IMR-90 (cell line): ENCODE data around the gene PPP1R13L. TPM values are rescaled to one million over a fixed set of nuclear protein-coding genes. Genes with fewer than 3 reads are reported as not detected.

Experiments used
- ATAC-seq: fragments of 200-7000 bp; cut with Tn5 transposase; 2 replicates; pipeline ENCODE4 v1.9.1; 2020; ENCODE audit warnings: low read depth, mild to moderate bottlenecking, moderate library complexity
- BruUV-seq: library from RNA; stranded (reverse); fragments of 400-500 nt; replicated peaks from 2 replicates; lab custom pipeline; 2021; lab: Mats Ljungman, UMichigan
- CTCF ChIA-PET: fragments of 300-600 bp; formaldehyde crosslinking; extraction: SDS; loops from one replicate; lab custom pipeline; 2021; ENCODE audit warnings: antibody characterized with exemption; lab: Yijun Ruan, JAX
- POLR2A ChIA-PET: fragments of 300-600 bp; sonication (Branson Sonifier 250); formaldehyde crosslinking; loops from one replicate; lab custom pipeline; 2022; ENCODE audit warnings: antibody characterized with exemption; ENCODE audit not compliant: unreplicated experiment; lab: Charles Lee
- DNase-seq: peaks from one replicate; pipeline ENCODE4 v3.0.0; 2013
- H2AFZ ChIP-seq: replicated peaks from 2 replicates; pipeline ENCODE3; 2013; ENCODE audit warnings: low read length, mild to moderate bottlenecking; ENCODE audit not compliant: poor library complexity
- H2AK5ac ChIP-seq: 2 replicates; pipeline ENCODE4 v1.6.1; 2013; ENCODE audit warnings: low read depth, low read length, inconsistent platforms
- H2AK9ac ChIP-seq: replicated peaks from 2 replicates; pipeline ENCODE3; 2013; ENCODE audit warnings: mild to moderate bottlenecking, low read depth, low read length, moderate library complexity; ENCODE audit not compliant: poor library complexity
- H2BK120ac ChIP-seq: 2 replicates; pipeline ENCODE4 v1.6.1; 2013; ENCODE audit warnings: low read depth, low read length, inconsistent platforms
- H2BK15ac ChIP-seq: 3 replicates; pipeline ENCODE4 v1.6.1; 2013; ENCODE audit warnings: low read depth, low read length, inconsistent platforms
- H2BK20ac ChIP-seq: 2 replicates; pipeline ENCODE4 v1.6.1; 2013; ENCODE audit warnings: low read depth, mild to moderate bottlenecking, inconsistent platforms, low read length, moderate library complexity
- H2BK5ac ChIP-seq: 2 replicates; pipeline ENCODE4 v1.6.1; 2013; ENCODE audit warnings: mild to moderate bottlenecking, low read depth, low read length, inconsistent platforms; ENCODE audit not compliant: poor library complexity, severe bottlenecking
- H3K14ac ChIP-seq: replicated peaks from 2 replicates; pipeline ENCODE4 v1.6.1; 2013; ENCODE audit warnings: low read depth, low read length, inconsistent platforms
- H3K18ac ChIP-seq: 2 replicates; pipeline ENCODE4 v1.6.1; 2013; ENCODE audit warnings: low read depth, low read length, control low read depth
- H3K23ac ChIP-seq: 2 replicates; pipeline ENCODE4 v1.6.1; 2013; ENCODE audit warnings: low read depth, low read length, inconsistent platforms
- H3K27ac ChIP-seq: 2 replicates; pipeline ENCODE4 v1.5.1; 2013; ENCODE audit warnings: mild to moderate bottlenecking, control low read depth, low read length; ENCODE audit not compliant: insufficient read depth
- H3K27me3 ChIP-seq: 2 replicates; pipeline ENCODE4 v1.6.1; 2013; ENCODE audit warnings: low read length; ENCODE audit not compliant: control insufficient read depth, insufficient read depth
- H3K36me3 ChIP-seq: 2 replicates; pipeline ENCODE4 v1.6.1; 2013; ENCODE audit warnings: low read length, mixed read lengths; ENCODE audit not compliant: control insufficient read depth, insufficient read depth
- H3K4ac ChIP-seq: 2 replicates; pipeline ENCODE4 v1.6.1; 2013; ENCODE audit warnings: low read depth, low read length, inconsistent platforms
- H3K4me1 ChIP-seq: 2 replicates; pipeline ENCODE4 v1.6.1; 2013; ENCODE audit warnings: low read length, mixed read lengths; ENCODE audit not compliant: control insufficient read depth, insufficient read depth
- H3K4me2 ChIP-seq: 2 replicates; pipeline ENCODE4 v1.6.1; 2013; ENCODE audit warnings: low read depth, mild to moderate bottlenecking, control low read depth, low read length, moderate library complexity
- H3K4me3 ChIP-seq: 2 replicates; pipeline ENCODE4 v1.5.1; 2013; ENCODE audit warnings: low read depth, mild to moderate bottlenecking, control low read depth, low read length, moderate library complexity; ENCODE audit not compliant: insufficient read depth
- H3K56ac ChIP-seq: 2 replicates; pipeline ENCODE4 v1.6.1; 2013; ENCODE audit warnings: low read length, inconsistent platforms; ENCODE audit not compliant: insufficient read depth; ENCODE audit errors: extremely low read depth
- H3K79me1 ChIP-seq, 2 experiments: 2 replicates each; pipeline ENCODE4 v1.6.1; 2013; ENCODE audit warnings: low read length in 2 of 2, inconsistent platforms in 1 of 2, low read depth in 1 of 2
- H3K9ac ChIP-seq: 2 replicates; pipeline ENCODE4 v1.6.1; 2013; ENCODE audit warnings: low read depth, low read length, control low read depth
- H3K9me1 ChIP-seq: 2 replicates; pipeline ENCODE4 v1.6.1; 2013; ENCODE audit warnings: low read length, inconsistent platforms; ENCODE audit not compliant: insufficient read depth
- H3K9me3 ChIP-seq: 2 replicates; pipeline ENCODE4 v1.6.1; 2013; ENCODE audit warnings: low read length; ENCODE audit not compliant: control insufficient read depth, insufficient read depth
- H4K20me1 ChIP-seq: 2 replicates; pipeline ENCODE4 v1.6.1; 2013; ENCODE audit warnings: low read length, inconsistent platforms; ENCODE audit not compliant: insufficient read depth
- H4K5ac ChIP-seq: 2 replicates; pipeline ENCODE4 v1.6.1; 2013; ENCODE audit warnings: mild to moderate bottlenecking, low read depth, low read length, control low read depth
- H4K8ac ChIP-seq, 2 experiments: 2 replicates each; pipeline ENCODE4 v1.6.1; 2013; ENCODE audit warnings: low read depth in 2 of 2, low read length in 2 of 2, control low read depth in 1 of 2, inconsistent platforms in 1 of 2
- H4K91ac ChIP-seq: 2 replicates; pipeline ENCODE4 v1.6.1; 2013; ENCODE audit warnings: low read depth, low read length, inconsistent platforms; ENCODE audit not compliant: insufficient read depth
- BHLHE40 ChIP-seq: fragments of 150-350 bp; IDR thresholded peaks from 2 replicates; pipeline ENCODE4 v1.6.1; 2016; ENCODE audit warnings: mild to moderate bottlenecking, low read depth, low read length
- CEBPB ChIP-seq: IDR thresholded peaks from 2 replicates; pipeline ENCODE4 v1.6.1; 2012; ENCODE audit warnings: low read depth, low read length, improper control_type of control experiment
- CHD1 ChIP-seq: IDR thresholded peaks from 2 replicates; pipeline ENCODE4 v1.6.1; 2012; ENCODE audit warnings: low read depth, low read length, improper control_type of control experiment
- CTCF ChIP-seq: conservative IDR thresholded peaks from 2 replicates; pipeline ENCODE4 v1.5.1; 2012; ENCODE audit warnings: mild to moderate bottlenecking, low read depth, low read length, improper control_type of control experiment
- ELK1 ChIP-seq: fragments of 150-350 bp; IDR thresholded peaks from 2 replicates; pipeline ENCODE4 v1.6.1; 2016; ENCODE audit warnings: low read depth, mild to moderate bottlenecking, low read length, moderate library complexity, borderline replicate concordance
- FOS ChIP-seq: fragments of 150-350 bp; IDR thresholded peaks from 2 replicates; pipeline ENCODE4 v1.6.1; 2016; ENCODE audit warnings: low read depth, low read length
- MAFK ChIP-seq: IDR thresholded peaks from 2 replicates; pipeline ENCODE4 v1.6.1; 2012; ENCODE audit warnings: low read depth, low read length, improper control_type of control experiment
- MAZ ChIP-seq: IDR thresholded peaks from 2 replicates; pipeline ENCODE4 v1.6.1; 2012; ENCODE audit warnings: low read depth, mild to moderate bottlenecking, low read length, improper control_type of control experiment, moderate library complexity, borderline replicate concordance
- MXI1 ChIP-seq: IDR thresholded peaks from 2 replicates; pipeline ENCODE4 v1.6.1; 2012; ENCODE audit warnings: low read depth, mild to moderate bottlenecking, low read length, moderate library complexity, borderline replicate concordance
- NFE2L2 ChIP-seq: fragments of 150-350 bp; IDR thresholded peaks from 2 replicates; pipeline ENCODE4 v1.6.1; 2016; ENCODE audit warnings: low read depth, mild to moderate bottlenecking, low read length
- POLR2A ChIP-seq: IDR thresholded peaks from 2 replicates; pipeline ENCODE4 v1.6.1; 2012; ENCODE audit warnings: mild to moderate bottlenecking, low read depth, low read length
- RAD21 ChIP-seq: IDR thresholded peaks from 2 replicates; pipeline ENCODE4 v1.6.1; 2012; ENCODE audit warnings: low read length, improper control_type of control experiment
- RCOR1 ChIP-seq: IDR thresholded peaks from 2 replicates; pipeline ENCODE4 v1.6.1; 2012; ENCODE audit warnings: mild to moderate bottlenecking, low read length, improper control_type of control experiment; ENCODE audit not compliant: insufficient replicate concordance
- RFX5 ChIP-seq: IDR thresholded peaks from 2 replicates; pipeline ENCODE4 v1.8.0; 2012; ENCODE audit warnings: low read depth, mild to moderate bottlenecking, low read length, moderate library complexity
- SMC3 ChIP-seq: fragments of 150-350 bp; IDR thresholded peaks from 2 replicates; pipeline ENCODE4 v1.6.1; 2016; ENCODE audit warnings: low read depth, mild to moderate bottlenecking, antibody characterized with exemption, low read length, moderate library complexity
- USF2 ChIP-seq: fragments of 150-350 bp; IDR thresholded peaks from 2 replicates; pipeline ENCODE4 v1.6.1; 2017; ENCODE audit warnings: mild to moderate bottlenecking, antibody characterized with exemption, low read length, low read depth
- WGBS, 2 experiments: methylation state at CpG; one replicate each; pipeline versions ENCODE4 v1.1.5 to v1.1.7; 2013; ENCODE audit warnings: missing lambda C conversion rate in 2 of 2; ENCODE audit not compliant: insufficient read length in 1 of 2; ENCODE audit errors: extremely low coverage in 2 of 2; 5-methylcytosine and 5-hydroxymethylcytosine counted together
- dilution Hi-C: fragments of 300-500 bp; cut with HindIII; formaldehyde crosslinking; loops from one replicate; pipeline ENCODE4 v1.14.3; 2018; ENCODE audit warnings: low sequenced_read_pairs; ENCODE audit not compliant: unreplicated experiment
- in situ Hi-C: fragments of 300-500 bp; cut with MboI; formaldehyde crosslinking; loops from 3 replicates; pipeline ENCODE4 v1.14.3; 2019; ENCODE audit warnings: low sequenced_read_pairs, inconsistent platforms, mixed read lengths
- intact Hi-C: fragments of 100-400 bp; cut with micrococcal nuclease; formaldehyde crosslinking; loops from 2 replicates; pipeline ENCODE4 v1.10.0; 2022
- polyA plus RNA-seq, 3 experiments: library from polyadenylated mRNA; depleted of rRNA; stranded (reverse); fragments of >200 nt; gene quantifications; 2 replicates each; pipeline ENCODE4 v1.2.3, GENCODE V29; 2012; ENCODE audit warnings: low replicate concordance in 1 of 3
- total RNA-seq: library from RNA; depleted of rRNA; stranded (reverse); fragments of >200 nt; gene quantifications from 2 replicates; pipeline ENCODE4 v1.2.3, GENCODE V29; 2012

PPP1R13L gene
- total and polyA plus RNA-seq, 2 of the 4 experiments (the other 2 are of a cell fraction) = 3.0 to 13.3 TPM

GRCh38 chr19:45354241-45354842 lies 50.5 kb downstream of the PPP1R13L start:
- 93% methylated on average over 3 of the region's 11 CpGs; no CpG with 5 or more reads in 1 of the 2 experiments for WGBS, 2 experiments
- H3K9ac ChIP-seq = no peak overlapping the region
- no TSS peak for BruUV-seq
- H4K91ac ChIP-seq = no peak overlapping the region
- H2BK20ac ChIP-seq = no peak overlapping the region
- H3K4me3 ChIP-seq = no peak overlapping the region
- no peak overlapping the region for H2AK5ac ChIP-seq
- ATAC-seq (no peak), DNase-seq (no peak)
- no peak overlapping the region for H3K23ac ChIP-seq
- ChIA-PET POLR2A (no interaction called here), CTCF (no interaction called here)
- H3K27ac ChIP-seq = no peak overlapping the region
- H3K9me3 ChIP-seq = no peaks in the 10 kb centered on the region
- no peak overlapping the region for H2BK5ac ChIP-seq
- H2AFZ ChIP-seq = no peak overlapping the region
- no peak overlapping the region for H2BK15ac ChIP-seq
- no peak overlapping the region for H4K5ac ChIP-seq
- intact Hi-C loops (no loop called here), in situ Hi-C loops (no loop called here), dilution Hi-C loops (no loop called here)
- H3K79me1 ChIP-seq = peaks cover 0 to 10% of the 10 kb centered on the region in 2 experiments; a peak in 2 of 4 replicates
- no peak overlapping the region for H2AK9ac ChIP-seq
- no peak overlapping the region for H3K56ac ChIP-seq
- no peak overlapping the region for H3K4me2 ChIP-seq
- H3K36me3 ChIP-seq = peaks cover 55% of the 10 kb centered on the region
- peaks cover 7% of the 10 kb centered on the region; the same call in 1 of the 2 replicates for H4K20me1 ChIP-seq
- H3K9me1 ChIP-seq = no peaks in the 10 kb centered on the region
- H3K27me3 ChIP-seq = no peaks in the 10 kb centered on the region
- no peak overlapping the region for H3K14ac ChIP-seq
- H3K4me1 ChIP-seq = no peaks in the 10 kb centered on the region
- no peak for TF ChIP-seq MAZ
- TF ChIP-seq BHLHE40 = no peak
- no peak for TF ChIP-seq CEBPB
- TF ChIP-seq RAD21 = no peak
- no peak for TF ChIP-seq USF2
- TF ChIP-seq NFE2L2 = no peak
- no peak for TF ChIP-seq MXI1
- TF ChIP-seq POLR2A = no peak
- no peak for TF ChIP-seq RCOR1
- TF ChIP-seq CHD1 = no peak
- no peak for TF ChIP-seq FOS
- no peak for TF ChIP-seq MAFK
- no peak for TF ChIP-seq SMC3
- TF ChIP-seq RFX5 = no peak
- no peak for TF ChIP-seq CTCF
- TF ChIP-seq ELK1 = no peak
- no peak overlapping the region for H3K4ac ChIP-seq
- H4K8ac ChIP-seq = no peak overlapping the region
- H2BK120ac ChIP-seq = no peak overlapping the region
- no peak overlapping the region for H3K18ac ChIP-seq
